ENCODE data around the gene AFM. TPM values are rescaled to one million over a fixed set of nuclear protein-coding genes. Genes with fewer than 3 reads are reported as not detected.
A peak's percentile ranks its signal among the peaks of the same experiment; 100 is the strongest.

Gene AFM
- total RNA-seq, 1 experiment from 2014 or later = not detected

- no peak overlapping the region for H2BK12ac ChIP-seq (ENCODE audit: insufficient read length, low read depth, low read length)
- H3K27ac Mint-ChIP-seq = no peak overlapping the region; a peak in 1 of 7 replicates
- H2BK20ac ChIP-seq (ENCODE audit: low read depth, low read length, poor library complexity, severe bottlenecking) = no peak overlapping the region
- no peak for TF ChIP-seq CTCF (conservative IDR thresholded peaks at IDR 0.05)
- no peak overlapping the region for H2BK120ac ChIP-seq (ENCODE audit: low read depth, low read length, poor library complexity, severe bottlenecking)
- no peak overlapping the region for H4K8ac ChIP-seq (replicated peaks; ENCODE audit: insufficient read length, low read depth, low read length)
- H3K4me3 Mint-ChIP-seq = peak overlapping the region in 1 of 2 experiments; percentile 20; a peak in 1 of 5 replicates
- H3K4ac ChIP-seq (ENCODE audit: low read depth, low read length) = no peak overlapping the region
- no peaks in the 10 kb centered on the region for H3K79me1 ChIP-seq (ENCODE audit: insufficient read depth, low read depth, low read length, poor library complexity, severe bottlenecking)
- no peak overlapping the region for H3K9ac ChIP-seq (ENCODE audit: extremely low read depth, insufficient read length, low read length)
- H3K4me1 ChIP-seq (ENCODE audit: insufficient read depth, low read length) = peaks cover 15% of the 10 kb centered on the region; the same call in 1 of the 2 replicates
- peak; percentile 38 for DNase-seq
- H3K27me3 ChIP-seq (ENCODE audit: insufficient read depth, low read length) = no peaks in the 10 kb centered on the region
- no peak overlapping the region for H3K23ac ChIP-seq (ENCODE audit: insufficient read length, low read depth, low read length)
- WGBS (ENCODE audit: extremely low coverage, insufficient read length, low lambda C conversion rate) = no CpG with 5 or more reads among the region's 3 CpGs
- H3K27me3 Mint-ChIP-seq (ENCODE audit: low read depth) = no peaks in the 10 kb centered on the region
- H2BK5ac ChIP-seq (ENCODE audit: insufficient read length, low read length) = no peak overlapping the region
- no peak overlapping the region for H2AFZ ChIP-seq (ENCODE audit: low read length)
- H4K20me1 ChIP-seq (ENCODE audit: control insufficient read depth, insufficient read depth, insufficient read length) = no peaks in the 10 kb centered on the region
- H3K79me2 ChIP-seq (ENCODE audit: insufficient read depth, low read length) = no peaks in the 10 kb centered on the region
- no peak overlapping the region for H2AK5ac ChIP-seq (ENCODE audit: insufficient read length, low read length)
- peaks cover 50 to 54% of the 10 kb centered on the region in 2 experiments for H3K4me1 Mint-ChIP-seq
- no peak overlapping the region for H2BK15ac ChIP-seq (ENCODE audit: low read depth, low read length)
- no peak overlapping the region for H4K91ac ChIP-seq (ENCODE audit: insufficient read length, low read depth, low read length)
- no peaks in the 10 kb centered on the region; a peak in 1 of 5 replicates for H3K9me3 Mint-ChIP-seq
- no peak overlapping the region for H3K14ac ChIP-seq (ENCODE audit: insufficient read depth, low read length)
- H3K23me2 ChIP-seq (ENCODE audit: insufficient read length, low read depth, low read length, poor library complexity, severe bottlenecking) = peaks cover 3% of the 10 kb centered on the region
- H3K27ac ChIP-seq (ENCODE audit: insufficient read length, low read depth, low read length) = no peak overlapping the region
- H3K36me3 Mint-ChIP-seq (ENCODE audit: insufficient read depth in 1 of 3, low read depth in 3 of 3) = peaks cover 3% of the 10 kb centered on the region in 3 experiments; a peak in 5 of 7 replicates
- H3K4me2 ChIP-seq (ENCODE audit: insufficient read depth, insufficient read length, low read length) = no peak overlapping the region
- no peak overlapping the region for H4K5ac ChIP-seq (ENCODE audit: insufficient read length, low read depth, low read length)
- H3K56ac ChIP-seq (ENCODE audit: insufficient read length, low read depth, low read length) = no peak overlapping the region
- H3K9me3 ChIP-seq (ENCODE audit: control insufficient read depth, low read depth, low read length) = no peaks in the 10 kb centered on the region
- no peak overlapping the region for H3T11ph ChIP-seq (ENCODE audit: low read length)
- no peak overlapping the region for H3K18ac ChIP-seq (ENCODE audit: insufficient read length, low read depth, low read length)
Observed at GRCh38 chr4:73451404-73451803, 30.1 kb upstream of the AFM start.
